ENCODE results near the gene CCND1.
"Not testable (repeated sequence)": the region's sequence is repeated elsewhere in the genome, so short reads cannot be mapped to it uniquely, and the experiment has no call there.

The CCND1 gene

DNA sequence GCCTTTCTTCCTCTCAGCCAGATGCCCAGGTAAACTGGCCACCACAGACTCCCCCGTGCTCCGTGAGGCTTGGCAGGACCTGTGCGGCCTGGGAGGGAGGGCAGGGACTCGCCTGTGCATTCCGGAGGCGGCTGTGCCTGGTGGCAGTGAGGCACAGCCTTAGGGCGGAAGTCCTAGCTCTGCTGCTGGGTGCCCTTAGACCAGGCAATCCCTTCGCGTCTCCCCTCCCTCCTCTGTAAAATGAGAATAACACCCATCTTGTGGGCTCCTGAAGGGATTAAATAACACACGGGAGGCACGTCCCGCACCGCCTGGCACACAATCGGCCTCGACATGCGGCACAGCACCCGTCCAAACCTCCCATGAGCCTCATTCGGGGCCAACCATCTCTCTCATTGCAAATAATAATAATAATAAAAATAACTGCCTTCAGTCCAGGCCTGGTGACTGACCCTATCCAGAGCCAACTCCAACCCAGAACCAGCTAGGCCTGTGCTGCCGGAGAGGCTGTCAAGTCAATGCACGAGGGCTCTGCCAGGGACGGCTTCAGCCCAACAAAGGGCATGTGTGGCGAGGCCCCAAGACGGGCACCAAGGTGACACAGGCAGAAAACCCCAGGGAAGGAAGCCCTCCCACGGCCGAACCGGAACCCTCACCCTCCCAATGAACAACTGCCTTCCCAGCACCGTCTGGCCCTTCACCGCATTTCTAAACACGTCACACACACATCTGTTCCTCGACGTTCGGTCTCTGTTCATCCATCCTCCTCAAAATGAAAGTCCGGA is 26.0 kb downstream of the CCND1 start:
- no peak for DNase-seq (ENCODE audit: low spot score)

DNA sequence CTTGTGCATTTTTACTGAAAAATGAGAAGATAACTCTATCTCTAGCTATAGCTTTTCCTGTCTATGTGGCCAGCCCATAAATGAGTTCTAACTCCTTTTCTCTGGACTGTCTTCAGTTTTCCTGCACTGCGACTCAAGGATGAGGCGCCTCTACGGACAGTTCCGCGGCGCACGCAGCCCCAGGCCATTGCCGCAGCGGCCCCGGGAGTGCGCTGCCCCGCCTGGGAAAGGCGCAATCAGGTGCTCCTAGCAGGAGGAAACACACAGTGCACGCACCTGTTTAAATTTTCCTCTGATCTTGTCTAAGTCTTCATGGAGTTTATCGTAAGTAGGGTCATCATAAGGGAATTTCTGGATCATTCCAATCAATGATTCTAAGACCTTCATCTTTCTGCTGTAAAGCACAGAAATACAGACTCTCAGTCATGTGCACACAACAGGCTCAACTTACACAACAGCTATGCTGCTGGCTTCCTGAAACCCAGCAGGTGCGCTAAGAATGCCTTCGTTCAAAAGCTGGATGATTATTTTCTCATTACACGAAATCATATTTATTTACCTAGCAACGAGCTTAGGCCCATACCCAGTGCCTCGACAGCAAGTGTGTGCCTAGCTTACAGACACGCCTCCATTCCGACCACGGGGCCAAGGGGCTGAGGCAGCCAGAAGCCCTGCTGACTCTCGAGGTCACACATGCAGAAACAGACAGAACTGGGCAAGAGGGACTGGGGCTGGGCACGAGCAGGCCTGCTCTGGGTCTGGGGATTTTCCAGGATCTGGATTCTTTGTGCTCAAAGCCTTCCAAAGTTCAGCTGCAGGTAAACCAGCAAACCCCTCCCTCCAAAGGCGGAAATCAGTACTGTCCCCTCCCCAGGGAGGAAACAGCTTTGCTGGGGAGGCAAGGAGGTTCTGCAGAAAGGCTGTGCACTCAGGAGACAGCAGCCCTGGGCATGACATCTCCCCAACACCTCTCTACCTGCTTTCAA is 27.0 kb downstream of the CCND1 start:
- DNase-seq (ENCODE audit: low spot score): no peak

DNA sequence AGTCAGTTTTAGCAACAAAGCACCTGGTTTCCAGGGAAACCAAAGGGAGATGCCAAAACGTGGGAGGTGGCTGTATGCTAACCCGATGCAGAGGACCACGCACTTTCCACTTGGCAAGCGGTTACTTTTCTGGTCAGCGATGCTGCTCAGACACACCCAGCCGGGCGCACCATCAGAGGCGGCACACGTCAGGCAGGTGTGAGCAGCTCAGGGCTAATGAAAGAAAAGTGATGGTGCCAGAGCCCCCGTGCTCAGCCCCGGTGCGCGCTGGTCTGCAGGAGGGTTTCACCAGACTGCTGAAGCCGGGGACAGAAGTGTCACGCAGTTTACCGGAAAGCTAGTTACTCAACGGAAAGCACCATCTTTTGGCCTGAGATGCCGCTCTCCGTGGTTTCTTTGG is 28.5 kb downstream of the CCND1 start:
- no peak for DNase-seq (ENCODE audit: low spot score)

DNA sequence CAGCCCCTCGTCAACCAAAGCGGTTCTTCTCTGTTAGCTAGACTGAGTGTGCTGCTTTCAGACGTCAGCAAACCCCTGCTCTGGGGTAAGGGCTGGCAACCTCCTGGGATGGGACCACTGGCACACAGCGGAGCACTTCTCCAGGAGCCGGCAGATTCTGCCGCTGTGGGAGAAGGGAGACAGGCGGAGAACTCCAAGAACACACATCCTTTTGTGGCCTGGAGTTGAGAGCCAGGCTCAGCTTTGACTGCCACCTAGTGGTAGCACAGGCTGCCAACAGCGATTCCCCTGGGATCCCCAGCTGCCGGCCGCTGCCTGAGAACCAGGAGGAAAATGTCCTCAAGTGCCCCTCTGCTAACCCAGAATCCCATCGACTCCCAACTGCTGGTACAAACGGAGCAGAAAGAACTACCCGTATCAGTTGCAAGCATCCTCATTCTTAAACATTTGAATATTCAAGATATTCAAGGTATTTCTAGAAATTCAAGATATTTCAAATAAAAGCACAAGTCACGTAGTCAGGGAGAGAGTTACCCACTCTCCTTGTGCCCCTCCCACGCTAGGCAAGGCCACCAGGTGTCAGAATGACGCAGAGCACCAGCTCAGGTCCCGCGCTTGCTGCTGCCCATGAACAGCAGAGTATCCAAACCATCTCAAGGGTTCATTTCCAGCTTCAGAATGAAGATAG is 29.3 kb downstream of the CCND1 start:
- peak; percentile 80 for DNase-seq (ENCODE audit: low spot score)

DNA sequence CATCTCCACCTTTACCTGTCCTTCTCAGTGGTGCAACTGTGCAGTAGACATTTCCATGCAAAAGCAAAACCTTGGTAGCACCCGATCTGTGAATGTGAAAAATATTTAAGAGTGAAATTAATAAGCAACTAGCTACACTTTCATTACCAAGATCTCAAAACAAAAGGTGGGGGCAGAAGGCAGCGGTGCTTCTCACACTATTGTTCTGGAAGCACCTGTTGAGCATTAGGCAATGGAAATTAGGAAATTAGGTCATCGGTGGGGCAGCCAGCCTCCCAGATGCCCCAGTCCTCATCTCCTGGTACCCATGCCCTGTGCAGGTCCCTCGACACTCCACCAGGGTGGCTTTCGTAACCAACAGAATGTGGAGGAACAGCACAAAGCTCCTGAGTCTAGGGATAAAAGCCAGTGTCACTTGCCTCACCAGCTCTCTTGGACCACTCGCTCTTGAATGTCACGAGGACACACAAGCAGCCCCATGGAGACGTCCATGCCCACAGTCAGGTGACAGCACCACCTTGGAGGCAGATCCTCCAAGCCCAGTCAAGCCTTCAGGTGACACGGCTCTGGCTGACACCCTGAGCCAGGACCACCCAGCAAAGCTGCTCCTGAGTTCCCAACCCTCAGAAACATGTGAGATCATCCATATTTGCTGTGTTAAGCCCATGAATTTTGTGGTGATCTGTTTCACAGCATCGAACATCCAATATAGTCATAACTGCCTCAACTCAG is 30.9 kb downstream of the CCND1 start:
- no peak for DNase-seq (ENCODE audit: low spot score)

DNA sequence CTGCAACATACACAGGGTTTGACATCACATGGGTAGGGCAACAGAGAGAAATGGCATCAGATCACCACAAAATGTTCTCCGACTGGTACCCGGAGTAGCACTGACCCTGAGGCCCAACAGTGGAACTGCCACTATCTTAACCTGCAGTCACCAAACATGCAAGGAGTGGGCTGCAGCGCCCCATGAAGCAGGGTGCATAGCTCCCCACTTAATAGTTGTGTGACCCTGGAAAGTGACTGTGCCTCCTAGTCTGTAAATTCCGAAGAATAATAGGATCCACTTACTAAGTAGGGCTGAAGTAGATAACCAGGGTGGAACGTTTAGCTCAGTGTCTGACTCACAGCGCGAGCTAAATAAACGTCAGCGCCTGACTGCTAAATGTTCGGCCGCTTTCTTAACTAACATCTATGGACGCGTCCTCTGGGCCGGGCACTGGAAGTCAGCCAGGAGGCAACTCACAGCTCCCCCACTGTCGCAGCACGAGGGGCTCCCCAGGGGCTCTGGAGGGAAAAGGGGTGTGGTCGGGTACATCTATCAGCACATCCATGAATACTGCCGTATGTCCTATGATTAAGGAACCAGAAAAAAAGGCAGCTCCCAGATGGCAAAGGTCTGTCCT is 33.4 kb downstream of the CCND1 start:
- no peak for DNase-seq (ENCODE audit: low spot score)

DNA sequence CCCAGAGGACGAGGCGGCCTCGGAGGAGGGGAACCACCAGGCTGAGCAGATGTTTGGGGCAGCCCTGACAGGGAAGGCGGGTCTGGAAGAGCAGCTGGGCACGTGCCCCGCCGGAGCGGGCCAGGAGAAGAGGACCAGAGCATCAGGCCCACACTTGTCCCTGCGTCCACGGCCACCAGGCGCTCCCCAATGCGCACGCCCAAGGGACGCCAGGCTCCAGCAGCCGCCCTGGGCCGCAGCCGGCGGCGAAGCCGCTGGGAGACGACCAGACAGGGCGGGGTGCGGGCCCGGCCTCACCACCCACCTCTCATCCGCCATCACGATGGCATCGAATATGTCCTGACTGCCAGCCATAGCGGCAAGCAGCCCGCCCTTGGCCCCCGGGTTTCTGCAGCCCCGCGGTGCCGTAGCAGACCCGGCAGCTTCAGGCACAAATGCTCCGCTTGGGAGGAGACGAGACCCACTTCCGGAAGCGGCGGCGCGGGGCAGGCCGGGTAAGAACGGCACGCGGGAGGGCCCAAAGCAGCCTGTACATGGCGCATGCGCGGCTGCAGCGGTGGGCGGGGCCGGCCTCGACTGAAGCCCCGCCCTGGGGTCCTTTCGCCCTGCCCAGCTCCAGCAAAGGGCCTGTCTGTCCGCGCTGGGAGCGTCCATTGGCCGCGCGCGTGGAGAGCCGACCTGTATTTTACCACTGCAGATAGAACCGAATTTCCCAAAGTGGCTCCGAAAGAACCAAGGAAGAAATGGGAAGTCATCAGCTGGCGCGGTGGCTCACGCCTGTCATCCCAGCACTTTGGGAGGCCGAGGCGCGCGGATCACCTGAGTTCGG is 34.1 kb downstream of the CCND1 start, which contains the start of gene LTO1:
Gene LTO1, minus strand, starts transcription at position 468 of the 829 bp plus-strand sequence. Its CDS starts 114 bp downstream, at position 354.
- DNase-seq (ENCODE audit: low spot score): peak; percentile 94

DNA sequence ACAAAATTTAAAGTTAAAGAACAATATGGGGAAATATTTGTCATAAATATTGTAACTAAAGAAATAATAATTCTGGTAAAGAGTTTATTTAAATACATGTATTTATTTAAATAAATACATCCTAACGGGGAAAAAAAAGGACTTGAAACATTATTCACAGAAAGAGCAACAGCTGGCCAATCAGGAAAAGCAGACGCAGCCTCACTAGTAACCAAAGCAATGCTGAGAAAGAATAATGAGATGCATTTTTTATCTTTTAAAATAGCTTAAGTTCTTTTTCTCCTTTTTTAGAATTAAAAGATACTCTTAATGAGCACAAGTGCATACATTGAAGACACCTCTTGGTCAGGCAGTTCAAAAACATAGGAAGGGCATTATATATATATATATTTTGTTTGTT is 36.8 kb downstream of the CCND1 start:
- DNase-seq (ENCODE audit: low spot score): no peak

DNA sequence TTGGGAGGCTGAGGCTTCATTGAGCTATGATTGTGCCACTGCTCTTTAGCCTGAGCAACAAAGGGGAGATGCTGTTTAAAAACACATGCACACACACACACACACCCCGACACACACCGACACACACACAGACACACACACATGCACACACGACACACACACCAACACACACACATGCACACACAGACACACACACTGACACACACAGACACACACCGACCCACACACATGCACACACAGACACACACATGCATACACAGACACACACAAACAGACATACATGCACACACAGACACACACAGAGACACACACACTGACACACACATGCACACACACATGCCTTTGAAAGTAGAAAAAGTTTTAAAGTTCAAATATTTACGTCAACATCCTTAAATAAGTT is 39.7 kb downstream of the CCND1 start:
- no peak for DNase-seq (ENCODE audit: low spot score)

DNA sequence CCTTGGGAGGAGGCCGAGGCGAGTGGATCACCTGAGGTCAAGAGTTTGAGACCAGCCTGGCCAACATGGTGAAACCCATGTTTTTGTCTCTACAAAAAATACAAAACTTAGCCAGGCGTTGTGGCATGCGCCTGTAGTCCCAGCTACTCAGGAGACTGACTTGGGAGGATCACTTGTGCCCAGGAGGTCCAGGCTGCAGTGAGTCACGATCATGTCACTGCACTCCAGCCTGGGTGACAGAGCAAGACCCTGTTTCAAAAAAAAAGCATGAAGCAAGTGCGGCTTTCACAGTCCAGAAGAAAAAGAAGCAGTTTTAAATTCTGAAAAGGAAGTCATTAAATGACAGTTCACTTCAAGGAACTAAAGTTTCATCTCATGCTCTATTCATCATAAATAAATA is 41.3 kb downstream of the CCND1 start:
- no peak for DNase-seq (ENCODE audit: low spot score)

DNA sequence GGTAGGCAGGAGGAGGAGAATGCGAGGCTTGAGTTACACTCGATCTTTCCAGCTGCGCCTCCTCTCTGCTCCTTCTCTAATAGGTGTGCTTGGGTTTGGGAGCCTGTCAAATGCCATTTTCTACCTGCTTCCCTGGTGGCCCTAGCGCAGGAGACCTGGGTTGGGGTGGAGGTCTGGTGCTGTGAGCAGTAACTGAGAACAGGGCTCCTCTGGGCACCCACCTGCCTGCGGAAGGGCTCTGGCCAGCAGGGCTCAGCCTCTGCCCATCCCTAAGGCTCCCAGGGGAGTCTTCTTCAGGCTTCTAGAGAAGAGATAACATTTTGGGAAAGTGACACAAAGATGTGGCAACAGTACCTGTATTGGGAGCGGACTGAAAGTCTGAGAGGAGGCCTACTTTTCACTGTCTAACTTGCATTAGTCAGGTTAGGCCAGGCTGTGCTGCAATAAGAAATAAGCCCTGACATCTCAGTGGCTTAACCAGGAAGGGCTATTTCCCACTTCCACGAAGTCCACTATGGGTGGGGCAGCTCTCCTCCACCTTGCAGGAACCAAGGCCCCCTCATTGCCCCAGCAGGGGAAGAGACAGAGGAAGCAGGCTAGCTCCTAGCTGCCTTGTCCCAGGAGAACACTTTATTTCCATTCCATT is 41.8 kb downstream of the CCND1 start:
- DNase-seq (ENCODE audit: low spot score): no peak

DNA sequence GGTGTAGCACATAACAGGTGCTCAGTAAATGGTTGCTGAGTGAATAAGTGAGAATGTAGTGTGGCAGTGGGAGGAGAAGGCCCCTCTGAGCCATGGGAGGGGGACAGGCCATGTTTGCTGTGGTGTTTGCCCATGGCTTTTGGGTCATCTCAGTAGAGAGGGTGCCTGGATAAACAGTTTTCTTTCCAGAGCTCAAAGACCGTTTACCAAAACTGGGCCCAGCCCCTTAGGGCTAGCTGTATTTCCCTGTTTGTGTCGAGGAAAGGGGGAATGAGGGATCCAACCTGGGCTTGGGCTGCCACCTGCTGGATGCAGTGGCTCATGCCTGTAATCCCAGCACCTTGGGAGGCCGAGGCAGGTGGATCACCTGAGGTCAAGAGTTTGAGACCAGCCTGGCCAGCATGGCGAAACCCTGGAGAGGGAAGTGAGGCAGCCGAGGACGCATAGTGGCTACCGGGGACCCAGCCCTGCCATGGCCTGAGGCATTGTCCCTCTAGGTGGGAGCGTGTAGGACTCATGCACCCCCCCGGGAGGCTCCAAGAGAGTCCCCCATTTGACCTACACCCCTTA is 42.9 kb downstream of the CCND1 start:
- no peak for DNase-seq (ENCODE audit: low spot score)

DNA sequence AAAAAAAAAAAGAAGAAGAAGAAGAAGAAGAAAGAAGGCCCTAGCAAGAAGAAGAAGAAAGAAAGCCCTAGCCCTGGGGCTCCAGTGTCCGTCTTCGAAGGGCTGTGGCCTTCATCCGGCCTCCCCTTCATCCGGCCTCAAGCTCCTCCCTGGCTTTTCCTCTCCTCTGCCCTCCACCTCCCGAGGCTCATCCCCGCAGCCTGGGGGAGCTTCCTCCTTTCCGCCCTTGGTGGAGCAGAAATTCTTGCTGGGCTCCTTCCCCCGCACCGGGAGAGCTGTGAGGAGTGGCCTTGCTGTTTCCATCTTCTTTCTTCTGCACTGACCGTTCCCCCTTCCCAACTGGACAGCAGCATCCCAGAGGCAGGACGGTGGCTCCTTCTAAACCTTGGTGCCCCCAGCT is 43.7 kb downstream of the CCND1 start:
- DNase-seq (ENCODE audit: low spot score): no peak

DNA sequence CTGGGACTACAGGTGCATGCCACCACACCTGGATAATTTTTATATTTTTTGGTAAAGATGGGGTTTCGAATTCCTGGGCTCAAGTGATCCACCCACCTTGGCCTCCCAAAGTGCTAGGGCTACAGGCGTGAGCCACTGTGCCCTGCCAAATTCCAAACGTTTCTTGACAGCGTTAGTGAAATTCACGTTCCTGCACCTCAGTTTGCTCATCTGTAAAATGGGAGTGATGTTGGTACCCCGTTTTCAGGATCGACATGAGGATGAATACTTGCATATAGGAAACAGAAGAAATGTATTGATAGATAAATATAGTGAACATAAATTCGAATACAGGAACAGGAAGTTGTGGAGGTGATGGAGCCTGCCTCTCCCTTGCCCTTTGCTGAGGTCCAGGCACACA is 44.4 kb downstream of the CCND1 start:
- no peak for DNase-seq (ENCODE audit: low spot score)

DNA sequence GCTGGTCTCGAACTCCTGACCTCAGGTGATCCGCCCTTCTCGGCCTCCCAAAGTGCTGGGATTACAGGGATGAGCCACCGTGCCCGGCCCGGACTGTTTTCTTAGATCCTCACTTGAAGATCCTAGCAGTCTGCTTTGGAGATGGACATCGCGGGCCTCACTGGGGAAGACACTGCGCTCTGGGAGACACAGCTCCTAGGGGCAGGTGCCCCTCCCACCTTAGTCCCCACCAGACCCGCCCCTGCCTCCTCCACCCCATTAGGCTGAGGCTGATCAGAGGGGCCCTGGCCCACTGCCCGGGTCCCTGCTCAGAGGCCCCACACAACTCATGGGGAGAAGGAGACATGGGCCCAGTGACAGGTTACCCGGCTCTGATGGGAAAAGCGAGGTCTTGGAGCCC is 45.5 kb downstream of the CCND1 start:
- no peak for DNase-seq (ENCODE audit: low spot score)

DNA sequence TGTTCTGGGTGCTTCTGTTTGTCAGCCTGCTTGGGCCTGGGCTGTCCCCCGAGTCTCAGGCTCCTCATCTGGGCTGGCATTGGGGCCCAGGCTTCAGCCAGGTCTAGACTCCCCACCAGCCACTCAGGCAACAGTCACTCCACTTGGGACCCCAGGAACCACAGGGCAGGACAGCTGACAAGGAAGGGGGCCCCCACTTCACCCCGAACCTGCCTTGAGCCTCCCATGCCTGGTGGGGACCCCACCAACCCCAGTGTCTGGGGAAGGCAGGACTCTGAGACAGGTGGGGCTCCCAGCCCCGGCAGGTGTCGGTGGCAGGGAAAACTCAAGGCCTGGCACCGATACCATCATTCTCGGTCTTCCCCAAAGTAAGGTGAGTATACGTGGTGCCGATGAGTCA is 45.9 kb downstream of the CCND1 start:
- no peak for DNase-seq (ENCODE audit: low spot score)

DNA sequence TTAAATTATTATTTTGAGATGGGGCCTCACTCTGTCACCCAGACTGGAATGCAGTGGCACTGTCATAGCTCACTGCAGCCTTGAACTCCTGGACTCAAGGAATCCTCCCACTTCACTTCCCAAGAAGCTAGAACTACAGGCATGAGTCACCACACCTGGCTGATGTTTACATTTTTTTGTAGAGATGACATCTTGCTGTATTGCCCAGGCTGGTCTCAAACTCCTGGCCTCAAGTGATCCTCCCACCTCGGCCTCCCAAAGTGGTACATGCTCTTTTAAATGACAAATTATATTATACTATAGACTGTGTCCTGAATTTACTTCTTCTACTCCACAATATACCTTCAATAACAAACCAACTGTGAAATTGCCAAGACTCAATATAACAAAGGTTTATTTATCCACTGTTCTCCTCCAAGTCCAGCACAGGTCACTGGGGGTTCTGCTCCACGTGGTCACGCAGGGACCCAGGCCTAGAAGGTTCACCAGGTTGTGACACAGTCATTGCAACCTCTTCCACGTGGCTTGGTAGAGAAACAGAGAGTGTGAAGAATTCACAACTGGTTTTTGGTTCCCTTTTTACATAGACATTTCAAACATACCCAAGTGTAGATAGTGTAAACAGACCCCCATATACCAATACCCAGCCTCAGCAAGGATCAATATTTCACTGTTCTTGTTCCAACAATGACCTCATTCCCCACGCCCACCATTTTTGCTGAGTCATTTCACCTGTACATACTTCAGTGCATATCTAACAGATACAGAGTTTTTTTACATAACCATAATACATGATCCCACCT is 47.2 kb downstream of the CCND1 start:
- DNase-seq (ENCODE audit: low spot score): not testable (repeated sequence)

DNA sequence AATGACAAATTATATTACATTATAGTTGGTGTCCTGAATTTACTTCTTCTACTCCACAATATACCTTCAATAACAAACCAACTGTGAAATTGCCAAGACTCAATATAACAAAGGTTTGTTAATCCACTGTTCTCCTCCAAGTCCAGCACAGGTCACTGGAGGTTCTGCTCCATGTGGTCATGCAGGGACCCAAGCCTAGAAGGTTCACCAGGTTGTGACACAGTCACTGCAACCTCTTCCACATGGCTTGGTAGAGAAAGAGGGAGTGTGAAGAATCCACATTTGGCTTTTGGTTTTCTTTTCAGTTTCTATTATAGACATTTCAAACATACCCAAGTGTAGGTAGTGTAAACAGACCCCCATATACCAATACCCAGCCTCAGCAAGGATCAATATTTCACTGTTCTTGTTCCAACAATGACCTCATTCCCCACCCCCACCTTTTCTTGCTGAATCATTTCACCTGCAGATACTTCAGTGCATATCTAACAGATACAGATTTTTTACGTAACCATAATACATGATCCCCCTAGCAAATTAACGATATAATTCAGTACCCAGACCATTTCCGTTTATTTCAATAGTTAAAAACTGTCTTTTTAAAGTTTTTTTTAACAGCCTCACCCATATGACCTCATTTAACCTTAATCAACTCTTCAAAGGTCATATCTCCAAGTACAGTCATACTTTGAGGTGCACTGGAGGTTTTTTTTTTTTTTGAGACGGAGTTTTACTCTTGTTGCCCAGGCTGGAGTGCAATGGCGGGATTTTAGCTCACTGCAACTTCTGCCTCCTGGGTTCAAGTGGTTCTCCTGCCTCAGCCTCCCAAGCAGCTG is 48.7 kb downstream of the CCND1 start:
- no peak for DNase-seq (ENCODE audit: low spot score)
